Fibroblast of skin of back (primary cell): ENCODE measurements around the gene MAMDC2.
A peak's percentile ranks its signal among the peaks of the same experiment; 100 is the strongest.
"Not testable (repeated sequence)": the region's sequence is repeated elsewhere in the genome, so short reads cannot be mapped to it uniquely, and the experiment has no call there.

ENCODE experiments used
- DNase-seq: peaks from one replicate; pipeline ENCODE4 v3.0.0-alpha.2; 2013

Gene MAMDC2

GRCh38 chr9:70143394-70144130 is 99.9 kb downstream of the MAMDC2 start:
- no peak for DNase-seq

GRCh38 chr9:70144131-70144503 is 100.5 kb downstream of the MAMDC2 start:
- no peak for DNase-seq

GRCh38 chr9:70145981-70146380 is 102.3 kb downstream of the MAMDC2 start:
- no peak for DNase-seq

- DNase-seq: no peak
Observed at GRCh38 chr9:70147196-70147595, 103.5 kb downstream of the MAMDC2 start.

- DNase-seq: no peak
Observed at GRCh38 chr9:70147651-70148050, 104.0 kb downstream of the MAMDC2 start.

GRCh38 chr9:70152350-70152749 is 108.7 kb downstream of the MAMDC2 start:
- no peak for DNase-seq

- peak; percentile 62 for DNase-seq
Observed at GRCh38 chr9:70156729-70157128, 113.1 kb downstream of the MAMDC2 start.

GRCh38 chr9:70159630-70160029 is 116.0 kb downstream of the MAMDC2 start:
- DNase-seq: peak; percentile 45

- no peak for DNase-seq
Observed at GRCh38 chr9:70160686-70161600, 117.3 kb downstream of the MAMDC2 start.

- DNase-seq: peak; percentile 25
Observed at GRCh38 chr9:70165006-70165602, 121.5 kb downstream of the MAMDC2 start.

GRCh38 chr9:70168521-70168920 is 124.9 kb downstream of the MAMDC2 start:
- no peak for DNase-seq

GRCh38 chr9:70169222-70169621 is 125.6 kb downstream of the MAMDC2 start:
- no peak for DNase-seq

GRCh38 chr9:70170151-70170790 is 126.6 kb downstream of the MAMDC2 start:
- DNase-seq: no peak

- no peak for DNase-seq
Observed at GRCh38 chr9:70172532-70172931, 128.9 kb downstream of the MAMDC2 start.

GRCh38 chr9:70177121-70177520 is 133.5 kb downstream of the MAMDC2 start:
- peak; percentile 9 for DNase-seq

- no peak for DNase-seq
Observed at GRCh38 chr9:70192707-70193106, 149.1 kb downstream of the MAMDC2 start.

GRCh38 chr9:70195456-70195855 is 151.8 kb downstream of the MAMDC2 start:
- DNase-seq: peak; percentile 60

GRCh38 chr9:70197216-70198044 is 153.8 kb downstream of the MAMDC2 start:
- DNase-seq: no peak

GRCh38 chr9:70204743-70205142 is 161.1 kb downstream of the MAMDC2 start:
- DNase-seq: not testable (repeated sequence)

GRCh38 chr9:70205366-70206020 is 161.8 kb downstream of the MAMDC2 start:
- DNase-seq: no peak

- no peak for DNase-seq
Observed at GRCh38 chr9:70217029-70217428, 173.4 kb downstream of the MAMDC2 start.
